ENCODE results near the gene PXT1. TPM values are rescaled to one million over a fixed set of nuclear protein-coding genes. Genes with fewer than 3 reads are reported as not detected.

PXT1 gene
- total and polyA plus RNA-seq, 2 donors (not counting 1 experiment from before 2014, with no cell fraction given) = 0.52 TPM; not detected in 1

- Histone ChIP-seq H3K36me3 (replicated peaks in 1 of 2; ENCODE audit: control extremely low read depth in 1 of 2, control insufficient read depth in 1 of 2, extremely low read depth in 1 of 2, insufficient read depth in 2 of 2, low read length in 1 of 2) (no peaks in the 10 kb centered on the region), H3K4me3 (ENCODE audit: control extremely low read depth in 1 of 5, extremely low read depth in 1 of 5, insufficient read depth in 1 of 5, low read depth in 2 of 5, low read length in 4 of 5) (no peak overlapping the region), H3K4me2 (replicated peaks; ENCODE audit: low read depth, low read length, poor library complexity, severe bottlenecking) (no peak overlapping the region), H3K27ac (ENCODE audit: low read length in 2 of 2) (no peak overlapping the region), H3K9me3 (ENCODE audit: control extremely low read depth in 1 of 3, control insufficient read depth in 2 of 3, insufficient read depth in 1 of 3, low read length in 2 of 3) (no peaks in the 10 kb centered on the region), H3K79me2 (ENCODE audit: control insufficient read depth, insufficient read depth, low read length) (no peaks in the 10 kb centered on the region), H4K20me1 (ENCODE audit: control insufficient read depth, insufficient read depth, low read length, poor library complexity, severe bottlenecking) (no peaks in the 10 kb centered on the region), H2AFZ (ENCODE audit: insufficient read depth, low read depth, low read length, poor library complexity, severe bottlenecking) (no peak overlapping the region), H3K9ac (ENCODE audit: low read length) (no peak overlapping the region), H3K4me1 (ENCODE audit: control insufficient read depth in 2 of 2, insufficient read depth in 2 of 2, low read length in 2 of 2) (peaks cover 0 to 1% of the 10 kb centered on the region in 2 donors), H3K27me3 (replicated peaks in 1 of 4; ENCODE audit: control extremely low read depth in 1 of 4, control insufficient read depth in 3 of 4, insufficient read depth in 4 of 4, low read length in 3 of 4) (no peaks in the 10 kb centered on the region)
- intact Hi-C loops (cut with micrococcal nuclease) = no loop called here
- Mint-ChIP-seq H3K27ac (no peak overlapping the region), H3K4me3 (no peak overlapping the region), H3K27me3 (peaks cover 8% of the 10 kb centered on the region), H3K4me1 (peaks cover 8% of the 10 kb centered on the region), H3K9me3 (ENCODE audit: insufficient read depth) (no peaks in the 10 kb centered on the region)
- TF ChIP-seq EZH2 (IDR thresholded peaks at IDR 0.05; ENCODE audit: borderline replicate concordance, insufficient read depth, low read depth, low read length, poor library complexity, severe bottlenecking) (no peak), CTCF (IDR thresholded peaks at IDR 0.05) (no peak)
- DNase-seq = no peak
- ChIA-PET POLR2A (no interaction called here), CTCF (no interaction called here)
- 84% methylated on average over 13 of the region's 15 CpGs for WGBS (ENCODE audit: insufficient coverage)
- ATAC-seq (ENCODE audit: low read depth) = no peak
Observed at GRCh38 chr6:36373368-36374019, 69.2 kb downstream of the PXT1 start.

- POLR2A ChIA-PET = no interaction called here
- H3K4me3 ChIP-seq (ENCODE audit: control extremely low read depth in 1 of 5, extremely low read depth in 1 of 5, insufficient read depth in 1 of 5, low read depth in 2 of 5, low read length in 4 of 5) = no peak overlapping the region
Observed at GRCh38 chr6:36372088-36372487, 70.6 kb downstream of the PXT1 start.

More at GRCh38 chr6:36372088-36372487, 70.6 kb downstream of the PXT1 start:
- CTCF ChIA-PET = no interaction called here
- Mint-ChIP-seq H3K9me3 (ENCODE audit: insufficient read depth) (no peaks in the 10 kb centered on the region), H3K27ac (no peak overlapping the region), H3K4me1 (no peaks in the 10 kb centered on the region), H3K27me3 (peaks cover 8% of the 10 kb centered on the region), H3K4me3 (no peak overlapping the region)
- Histone ChIP-seq H3K27ac (ENCODE audit: low read length in 2 of 2) (no peak overlapping the region), H3K27me3 (replicated peaks in 1 of 4; ENCODE audit: control extremely low read depth in 1 of 4, control insufficient read depth in 3 of 4, insufficient read depth in 4 of 4, low read length in 3 of 4) (no peaks in the 10 kb centered on the region), H3K36me3 (replicated peaks in 1 of 2; ENCODE audit: control extremely low read depth in 1 of 2, control insufficient read depth in 1 of 2, extremely low read depth in 1 of 2, insufficient read depth in 2 of 2, low read length in 1 of 2) (no peaks in the 10 kb centered on the region), H2AFZ (ENCODE audit: insufficient read depth, low read depth, low read length, poor library complexity, severe bottlenecking) (no peak overlapping the region), H3K4me1 (ENCODE audit: control insufficient read depth in 2 of 2, insufficient read depth in 2 of 2, low read length in 2 of 2) (no peaks in the 10 kb centered on the region), H3K79me2 (ENCODE audit: control insufficient read depth, insufficient read depth, low read length) (no peaks in the 10 kb centered on the region), H3K9ac (ENCODE audit: low read length) (no peak overlapping the region), H3K4me2 (replicated peaks; ENCODE audit: low read depth, low read length, poor library complexity, severe bottlenecking) (no peak overlapping the region), H4K20me1 (ENCODE audit: control insufficient read depth, insufficient read depth, low read length, poor library complexity, severe bottlenecking) (no peaks in the 10 kb centered on the region), H3K9me3 (ENCODE audit: control extremely low read depth in 1 of 3, control insufficient read depth in 2 of 3, insufficient read depth in 1 of 3, low read length in 2 of 3) (no peaks in the 10 kb centered on the region)
- 96% methylated on average over 6 of the region's 6 CpGs for WGBS (ENCODE audit: insufficient coverage)
- TF ChIP-seq CTCF (IDR thresholded peaks at IDR 0.05) (no peak), EZH2 (IDR thresholded peaks at IDR 0.05; ENCODE audit: borderline replicate concordance, insufficient read depth, low read depth, low read length, poor library complexity, severe bottlenecking) (no peak)
- ATAC-seq (ENCODE audit: low read depth) = no peak
- no peak for DNase-seq
- intact Hi-C loops (cut with micrococcal nuclease) = no loop called here
